AG10803 (cell line): ENCODE measurements around the gene C17orf100.
A peak's percentile ranks its signal among the peaks of the same experiment; 100 is the strongest.

Experiments
- DNase-seq: peaks from one replicate; pipeline ENCODE4 v3.0.0; 2010; ENCODE audit warnings: low read depth
- H3K4me3 ChIP-seq: 2 replicates; pipeline ENCODE4 v1.5.1; 2011; ENCODE audit warnings: mild to moderate bottlenecking, low read length, control low read depth
- CTCF ChIP-seq: conservative IDR thresholded peaks from 2 replicates; pipeline ENCODE4 v1.5.1; 2011; ENCODE audit warnings: mild to moderate bottlenecking, low read length, control low read depth, inconsistent platforms

The C17orf100 gene

GRCh38 chr17:6623941-6624340 lies 27.6 kb upstream of the C17orf100 start:
- no peak for DNase-seq
- H3K4me3 ChIP-seq: no peak overlapping the region
- TF ChIP-seq CTCF: no peak

- TF ChIP-seq CTCF: no peak
- no peak for DNase-seq
- H3K4me3 ChIP-seq: no peak overlapping the region
These were observed 24.9 kb upstream of the C17orf100 start for GRCh38 chr17:6626616-6627015.

GRCh38 chr17:6627019-6627418 lies 24.5 kb upstream of the C17orf100 start:
- peak; percentile 21 for DNase-seq
- TF ChIP-seq CTCF: no peak
- no peak overlapping the region for H3K4me3 ChIP-seq

- DNase-seq: no peak
- no peak for TF ChIP-seq CTCF
- H3K4me3 ChIP-seq: no peak overlapping the region
These were observed 21.2 kb upstream of the C17orf100 start for GRCh38 chr17:6630390-6630789.

- TF ChIP-seq CTCF: no peak
- DNase-seq: no peak
- no peak overlapping the region for H3K4me3 ChIP-seq
These were observed 19.0 kb upstream of the C17orf100 start for GRCh38 chr17:6632530-6632929.

GRCh38 chr17:6633263-6633662 lies 18.3 kb upstream of the C17orf100 start:
- TF ChIP-seq CTCF: no peak
- no peak for DNase-seq
- no peak overlapping the region for H3K4me3 ChIP-seq

GRCh38 chr17:6636105-6636504 lies 15.5 kb upstream of the C17orf100 start:
- no peak overlapping the region for H3K4me3 ChIP-seq
- no peak for TF ChIP-seq CTCF
- no peak for DNase-seq
